ENCODE data around the gene BSDC1. TPM values are rescaled to one million over a fixed set of nuclear protein-coding genes. Genes with fewer than 3 reads are reported as not detected.
A peak's percentile ranks its signal among the peaks of the same experiment; 100 is the strongest.
"Not testable (repeated sequence)": the region's sequence is repeated elsewhere in the genome, so short reads cannot be mapped to it uniquely, and the experiment has no call there.

Gene BSDC1
- total RNA-seq (2014; rRNA removed; shearing (Covaris generic); ENCODE audit: low replicate concordance), result 44.7 and 51.9 TPM in 2 replicates

DNA sequence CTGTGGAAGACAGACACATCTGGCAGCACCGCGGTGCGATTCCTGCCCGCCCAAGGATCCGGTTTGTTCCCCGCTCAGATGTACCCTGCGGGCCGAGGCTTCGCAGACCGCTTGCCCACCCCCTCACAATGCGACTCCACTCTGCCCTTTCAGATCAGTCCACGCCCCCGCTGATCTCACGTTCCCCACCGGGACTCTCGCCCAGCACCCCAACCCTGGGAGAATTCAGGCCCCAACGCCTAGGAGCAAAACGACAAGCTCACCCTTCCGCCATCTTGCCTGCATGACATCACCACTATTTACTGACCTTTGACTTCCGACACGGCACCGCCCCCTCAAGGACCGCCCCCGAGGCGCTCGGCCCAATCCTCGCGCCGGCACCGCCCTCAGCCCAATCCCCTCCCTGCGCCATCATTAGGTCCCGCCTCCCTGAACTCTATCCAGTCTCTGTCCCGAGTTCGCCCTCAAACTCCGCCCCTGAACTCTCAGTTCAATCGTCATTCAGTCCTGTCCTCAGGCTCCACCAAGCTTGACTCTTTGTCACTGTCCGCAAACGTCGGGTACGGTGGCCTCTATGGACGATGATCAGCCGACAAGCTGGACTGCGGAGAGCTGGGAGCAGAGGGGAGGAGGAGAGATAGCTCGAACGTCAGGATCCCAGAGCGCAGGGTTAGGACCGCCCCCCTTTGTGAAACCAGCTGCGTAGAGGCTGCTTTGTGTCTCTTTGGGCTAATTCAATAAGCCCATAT is at the start of gene BSDC1:
Gene BSDC1, minus strand, starts transcription at position 301 of the 749 bp plus-strand sequence. Its CDS starts 27 bp downstream, at position 274.
- peak; percentile 98 for DNase-seq (ENCODE audit: low read depth)
- in situ Hi-C loops (cut with HindIII; ENCODE audit: low pct_unique_long_range_greater_than_20kb, low sequenced_read_pairs), result no loop called here

GRCh38 chr1:32441467-32441866 is 47.2 kb upstream of the BSDC1 start:
- in situ Hi-C loops (cut with HindIII; ENCODE audit: low pct_unique_long_range_greater_than_20kb, low sequenced_read_pairs); DNase-seq (ENCODE audit: low read depth): not testable (repeated sequence)

GRCh38 chr1:32438777-32439176 is 44.5 kb upstream of the BSDC1 start:
- DNase-seq (ENCODE audit: low read depth); in situ Hi-C loops (cut with HindIII; ENCODE audit: low pct_unique_long_range_greater_than_20kb, low sequenced_read_pairs): not testable (repeated sequence)

DNA sequence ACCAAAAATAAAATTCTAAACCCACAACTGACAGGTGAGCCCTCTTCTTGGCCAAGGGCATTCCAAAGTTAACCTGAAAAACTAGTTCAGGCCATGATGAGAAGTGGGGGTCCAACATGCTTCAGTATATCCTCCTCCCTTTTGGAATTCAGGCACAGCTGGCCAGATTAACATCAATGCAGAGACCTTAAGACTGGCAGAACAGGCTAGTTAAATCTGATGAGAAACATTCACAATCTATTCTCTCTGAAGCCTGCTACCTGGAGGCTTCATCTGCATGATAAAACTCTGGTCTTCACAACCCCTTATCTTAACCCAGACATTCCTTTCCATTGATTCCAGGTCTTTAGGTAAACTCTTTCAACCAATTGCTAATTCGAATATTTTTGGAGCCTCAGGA is 43.9 kb upstream of the BSDC1 start:
- in situ Hi-C loops (cut with HindIII; ENCODE audit: low pct_unique_long_range_greater_than_20kb, low sequenced_read_pairs), result no loop called here
- DNase-seq (ENCODE audit: low read depth), result no peak

- peak; percentile 19 for DNase-seq (ENCODE audit: low read depth)
- in situ Hi-C loops (cut with HindIII; ENCODE audit: low pct_unique_long_range_greater_than_20kb, low sequenced_read_pairs), result no loop called here
Measured at GRCh38 chr1:32431736-32432400, 37.6 kb upstream of the BSDC1 start.

- no peak for DNase-seq (ENCODE audit: low read depth)
- in situ Hi-C loops (cut with HindIII; ENCODE audit: low pct_unique_long_range_greater_than_20kb, low sequenced_read_pairs), result no loop called here
Measured at GRCh38 chr1:32427264-32427963, 33.2 kb upstream of the BSDC1 start.

GRCh38 chr1:32426489-32427255 is 32.4 kb upstream of the BSDC1 start:
- in situ Hi-C loops (cut with HindIII; ENCODE audit: low pct_unique_long_range_greater_than_20kb, low sequenced_read_pairs), result no loop called here
- DNase-seq (ENCODE audit: low read depth), result no peak

DNA sequence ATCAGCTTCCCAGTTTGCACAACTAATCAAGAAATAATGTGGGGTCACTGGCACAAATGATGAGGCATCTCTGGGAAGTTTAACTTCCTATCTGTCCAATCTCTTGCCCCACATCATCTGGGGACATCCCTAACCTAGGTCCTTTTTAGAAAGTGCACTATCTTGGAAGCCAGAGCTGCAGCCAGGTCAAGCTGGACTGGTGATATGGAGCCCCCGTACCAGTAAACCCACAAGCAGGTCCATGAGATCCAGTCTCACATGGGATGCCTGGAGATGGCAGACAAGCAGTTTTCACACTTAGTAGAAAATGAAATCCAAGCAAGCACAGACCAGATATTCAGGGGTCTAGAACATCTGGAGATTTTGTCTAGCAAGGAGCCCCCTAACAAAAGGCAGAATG is 27.5 kb upstream of the BSDC1 start:
- no peak for DNase-seq (ENCODE audit: low read depth)
- in situ Hi-C loops (cut with HindIII; ENCODE audit: low pct_unique_long_range_greater_than_20kb, low sequenced_read_pairs), result no loop called here

DNA sequence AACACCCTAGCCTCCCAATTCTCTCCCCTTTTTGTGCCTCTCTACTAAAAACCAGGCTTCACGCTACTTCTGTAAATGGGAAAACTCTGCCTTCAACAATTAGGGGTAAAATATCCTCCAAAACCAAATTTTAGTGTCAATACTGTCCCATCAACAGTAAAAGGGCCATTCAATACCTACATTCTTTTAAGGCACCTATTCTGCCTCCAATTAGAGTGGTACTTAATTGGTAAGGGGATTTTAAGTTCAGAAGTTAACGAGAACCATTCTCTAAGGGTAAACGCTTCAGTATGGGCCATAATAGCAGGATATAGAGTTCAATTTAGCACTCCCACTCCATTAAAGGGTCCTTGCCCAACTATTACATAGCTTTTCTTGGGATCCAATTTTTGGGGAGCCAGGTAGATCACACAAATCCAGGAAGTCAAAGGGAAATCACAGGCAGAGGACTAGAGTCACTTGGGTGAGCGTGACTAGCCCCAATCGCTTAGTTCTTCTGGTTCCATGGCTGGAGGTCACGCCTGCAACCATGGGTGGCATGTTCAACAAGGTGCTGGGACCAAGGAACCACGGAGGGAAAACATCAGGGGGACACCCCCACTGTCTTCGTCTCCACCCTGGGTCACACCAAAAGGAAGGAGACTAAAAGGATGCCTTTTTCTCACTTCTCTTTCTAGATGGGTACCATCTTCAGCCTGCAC is 20.1 kb upstream of the BSDC1 start:
- no peak for DNase-seq (ENCODE audit: low read depth)
- in situ Hi-C loops (cut with HindIII; ENCODE audit: low pct_unique_long_range_greater_than_20kb, low sequenced_read_pairs), result no loop called here

- DNase-seq (ENCODE audit: low read depth), result no peak
- in situ Hi-C loops (cut with HindIII; ENCODE audit: low pct_unique_long_range_greater_than_20kb, low sequenced_read_pairs), result no loop called here
Measured at GRCh38 chr1:32413507-32414185, 19.4 kb upstream of the BSDC1 start.

- DNase-seq (ENCODE audit: low read depth), result no peak
- in situ Hi-C loops (cut with HindIII; ENCODE audit: low pct_unique_long_range_greater_than_20kb, low sequenced_read_pairs), result no loop called here
Measured at GRCh38 chr1:32411261-32411660, 17.0 kb upstream of the BSDC1 start.

GRCh38 chr1:32406629-32407111 is 12.4 kb upstream of the BSDC1 start:
- DNase-seq (ENCODE audit: low read depth), result peak; percentile 12

DNA sequence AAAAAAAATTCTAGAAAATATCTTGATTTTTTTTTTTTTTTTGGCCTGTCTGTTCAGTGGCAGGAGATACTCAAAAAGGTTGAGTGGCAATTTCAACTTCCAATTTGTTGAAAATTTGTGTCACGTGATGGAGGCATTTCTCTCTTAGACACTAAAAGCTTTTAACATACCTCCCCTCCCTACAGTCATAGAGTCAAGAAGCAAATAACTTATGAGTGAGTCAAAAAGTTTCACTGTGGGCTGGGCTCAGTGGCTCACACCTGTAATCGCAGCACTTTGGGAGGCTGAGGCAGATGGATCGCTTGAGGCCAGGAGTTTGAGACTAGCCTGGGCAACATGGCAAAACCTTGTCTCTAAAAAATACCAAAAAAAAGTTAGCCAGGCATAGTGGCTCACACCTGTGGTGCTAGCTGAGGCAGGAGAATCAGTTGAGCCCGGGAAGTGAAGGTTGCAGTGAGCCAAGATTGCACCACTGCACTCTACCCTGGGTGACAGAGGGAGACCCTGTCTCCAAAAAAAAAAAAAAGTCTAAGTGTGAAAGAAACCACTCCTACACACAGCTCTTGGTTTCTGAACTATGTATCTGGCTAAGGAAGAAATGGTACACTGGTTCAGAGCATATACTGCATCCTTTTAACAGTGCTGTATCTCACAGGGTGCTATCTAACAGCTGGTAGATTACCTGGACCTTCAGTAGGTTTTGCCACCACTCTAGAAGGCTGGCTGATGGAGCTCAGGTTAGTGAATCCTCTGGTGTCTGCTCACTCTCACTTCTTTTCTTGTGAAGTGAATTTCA is 11.6 kb upstream of the BSDC1 start:
- in situ Hi-C loops (cut with HindIII; ENCODE audit: low pct_unique_long_range_greater_than_20kb, low sequenced_read_pairs), result no loop called here
- DNase-seq (ENCODE audit: low read depth), result no peak

More at GRCh38 chr1:32406629-32407111, 12.4 kb upstream of the BSDC1 start:
- in situ Hi-C loops (cut with HindIII; ENCODE audit: low pct_unique_long_range_greater_than_20kb, low sequenced_read_pairs), result no loop called here

DNA sequence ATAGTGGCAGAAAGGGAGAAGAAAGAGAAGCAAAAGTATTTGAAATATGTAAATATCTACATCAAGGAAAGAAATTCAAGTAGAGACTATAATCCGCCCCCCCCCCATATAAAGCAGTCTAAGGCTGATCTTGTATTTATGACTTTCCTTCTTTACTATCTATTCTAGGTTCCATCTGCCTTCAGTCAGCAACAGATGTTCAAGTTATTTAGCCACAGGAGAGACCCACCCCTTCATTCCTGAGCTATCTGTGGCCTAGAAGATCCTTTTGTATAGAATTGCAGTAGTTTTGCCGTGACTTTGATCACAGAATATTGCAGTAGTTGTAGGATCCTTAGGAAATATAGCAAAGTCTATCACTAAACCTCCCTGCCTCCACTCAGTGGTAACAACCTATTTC is 10.7 kb upstream of the BSDC1 start:
- no peak for DNase-seq (ENCODE audit: low read depth)
- in situ Hi-C loops (cut with HindIII; ENCODE audit: low pct_unique_long_range_greater_than_20kb, low sequenced_read_pairs), result no loop called here

DNA sequence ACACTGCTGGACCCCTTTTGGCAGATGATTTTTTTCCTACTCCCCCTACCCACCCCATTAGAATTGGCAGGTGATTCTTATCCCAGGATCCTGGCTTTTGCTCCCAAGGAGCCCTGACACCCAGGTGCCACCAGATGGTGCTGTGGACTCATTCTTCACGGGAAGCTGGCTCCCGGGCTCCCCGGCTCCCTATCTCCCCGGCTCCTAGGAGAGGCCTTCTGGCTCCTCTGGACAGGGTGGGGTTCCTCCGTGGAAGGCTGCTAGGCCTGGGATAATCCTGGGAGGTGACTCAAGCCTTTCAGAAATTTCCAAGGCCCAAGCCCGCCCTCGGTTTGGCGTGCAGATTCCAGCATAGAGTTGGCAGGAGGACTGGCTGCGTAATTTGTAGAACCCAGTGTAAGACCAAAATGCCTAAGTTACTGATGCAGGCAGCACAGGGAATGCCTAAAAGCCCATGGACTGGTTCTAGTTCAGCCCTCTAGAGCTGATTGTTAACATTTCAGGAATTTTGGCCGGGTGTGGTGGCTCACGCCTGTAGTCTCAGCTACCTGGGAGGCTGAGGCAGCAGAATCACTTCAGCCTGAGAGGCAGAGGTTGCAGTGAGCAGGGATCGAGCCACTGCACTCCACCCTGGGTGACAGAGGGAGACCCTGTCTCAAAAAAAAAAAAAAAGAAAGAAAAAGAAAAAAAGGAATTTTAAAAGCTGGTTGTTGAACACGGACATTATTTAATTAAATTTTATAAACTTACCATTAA is 6.8 kb upstream of the BSDC1 start:
- peak; percentile 59 for DNase-seq (ENCODE audit: low read depth)
- in situ Hi-C loops (cut with HindIII; ENCODE audit: low pct_unique_long_range_greater_than_20kb, low sequenced_read_pairs), result no loop called here

- no peak for DNase-seq (ENCODE audit: low read depth)
- in situ Hi-C loops (cut with HindIII; ENCODE audit: low pct_unique_long_range_greater_than_20kb, low sequenced_read_pairs), result no loop called here
Measured at GRCh38 chr1:32399843-32400242, 5.6 kb upstream of the BSDC1 start.

Data from Caki2 (cell line).